Right ventricle myocardium superior (tissue), 1 donor: Measurements from ENCODE around the gene KCNN3. TPM values are rescaled to one million over a fixed set of nuclear protein-coding genes. Genes with fewer than 3 reads are reported as not detected.
A peak's percentile ranks its signal among the peaks of the same experiment; 100 is the strongest.

Experiments
- ATAC-seq: fragments of 200-7000 bp; cut with Tn5 transposase; one replicate; pipeline ENCODE4 v1.9.1; 2020; ENCODE audit warnings: mild to moderate bottlenecking; ENCODE audit not compliant: poor library complexity
- DNase-seq: peaks from one replicate; pipeline ENCODE4 v3.0.0-alpha.2; 2020
- intact Hi-C: fragments of 100-400 bp; cut with DNase I; formaldehyde crosslinking; loops from one replicate; pipeline ENCODE4 v1.11.2; 2022
- total RNA-seq: library from RNA; stranded (reverse); fragmentation: NEBNext Ultra II Directional; extraction: Animal tissue kit (Norgen Biotek cat#: 25700); gene quantifications from one replicate; pipeline ENCODE4 v1.2.1, GENCODE V29; 2021
- donor health status: DM: no; HTN: yes; CAD: no; lungs with severe emphysema.

The KCNN3 gene
- total RNA-seq, 1 donor from 2014 or later, result 3.4 TPM

DNA sequence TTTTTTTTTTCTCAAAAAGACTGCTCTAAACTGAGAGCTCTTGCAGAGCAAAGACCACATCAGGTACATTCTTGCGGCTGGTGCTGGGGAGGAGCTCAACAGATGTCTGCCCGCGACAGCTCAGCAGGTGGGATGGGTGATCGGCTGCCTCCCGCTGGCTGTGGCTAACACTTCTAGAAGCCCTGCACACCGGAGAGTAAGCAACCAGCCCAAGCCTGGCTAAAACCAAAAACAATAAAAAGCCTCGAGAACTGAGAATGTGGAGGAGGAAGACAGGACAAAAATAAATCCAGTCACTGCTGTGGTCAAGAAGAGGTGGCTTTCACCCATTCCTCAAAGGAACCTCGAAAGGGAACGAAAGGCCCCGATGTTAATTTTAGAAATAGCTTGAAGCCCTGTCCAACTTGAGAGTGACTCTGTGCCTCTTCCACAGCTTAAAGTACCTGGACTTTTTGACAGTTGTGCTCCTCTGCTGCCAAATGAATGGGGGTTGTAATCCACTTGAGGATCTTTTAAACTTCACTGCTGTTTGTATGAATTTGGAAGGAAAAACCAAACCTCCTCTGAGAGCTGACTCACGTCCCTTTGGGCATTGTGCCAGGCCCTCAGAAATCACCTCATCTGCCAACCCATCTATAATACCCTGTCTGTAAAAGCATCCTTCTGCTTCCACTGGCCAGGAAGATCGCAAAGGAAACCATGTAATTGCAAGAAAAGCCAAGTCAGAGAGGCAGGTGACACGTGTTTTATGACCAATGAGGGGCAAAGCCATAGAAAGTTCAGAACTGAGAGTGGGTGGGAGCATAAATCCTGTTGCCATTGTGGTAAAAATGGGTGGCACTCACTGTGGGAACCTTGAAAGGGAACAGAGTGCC, 78.6 kb downstream of the KCNN3 start:
- intact Hi-C loops, result no loop called here
- peak; percentile 34 for DNase-seq
- ATAC-seq, result no peak

GRCh38 chr1:154788886-154789285, 81.2 kb downstream of the KCNN3 start:
- ATAC-seq, result no peak
- intact Hi-C loops, result no loop called here
- peak; percentile 13 for DNase-seq

DNA sequence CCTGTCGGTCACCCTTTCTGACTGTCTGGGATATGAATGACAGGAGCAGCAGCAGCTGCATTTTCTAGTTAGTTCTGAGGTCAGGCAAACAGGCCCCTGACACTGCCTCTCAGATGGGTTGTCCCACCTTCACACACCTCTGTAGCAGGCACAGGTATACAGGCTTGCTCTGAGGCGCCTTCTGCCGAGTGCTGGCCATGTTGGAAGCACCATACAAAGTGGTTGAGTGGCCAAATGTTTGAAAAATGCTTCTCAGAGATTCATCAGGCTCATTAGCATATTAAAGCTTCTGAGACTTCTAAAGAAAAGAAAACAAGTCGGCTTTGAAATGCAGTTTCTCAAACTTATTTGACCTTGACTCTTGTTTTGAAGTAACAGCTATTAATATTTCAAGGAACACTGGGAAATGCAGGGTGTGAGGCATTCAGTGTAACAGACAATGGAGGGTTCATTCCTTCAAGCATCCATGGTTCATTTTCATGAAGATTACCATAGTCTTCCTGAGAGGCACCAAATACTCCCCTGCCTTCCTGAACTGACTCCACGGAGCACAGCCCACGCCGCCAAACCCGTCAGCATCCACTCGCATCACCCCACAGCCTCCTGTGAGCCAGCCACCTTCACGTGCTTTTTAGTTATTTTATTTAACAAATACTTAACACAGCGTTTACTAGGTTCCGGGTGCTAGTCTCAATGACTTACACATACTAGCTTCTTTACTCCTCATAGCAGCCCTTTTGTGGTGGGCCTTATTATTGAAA, 81.8 kb downstream of the KCNN3 start:
- ATAC-seq, result no peak
- intact Hi-C loops, result no loop called here
- DNase-seq, result peak; percentile 6

DNA sequence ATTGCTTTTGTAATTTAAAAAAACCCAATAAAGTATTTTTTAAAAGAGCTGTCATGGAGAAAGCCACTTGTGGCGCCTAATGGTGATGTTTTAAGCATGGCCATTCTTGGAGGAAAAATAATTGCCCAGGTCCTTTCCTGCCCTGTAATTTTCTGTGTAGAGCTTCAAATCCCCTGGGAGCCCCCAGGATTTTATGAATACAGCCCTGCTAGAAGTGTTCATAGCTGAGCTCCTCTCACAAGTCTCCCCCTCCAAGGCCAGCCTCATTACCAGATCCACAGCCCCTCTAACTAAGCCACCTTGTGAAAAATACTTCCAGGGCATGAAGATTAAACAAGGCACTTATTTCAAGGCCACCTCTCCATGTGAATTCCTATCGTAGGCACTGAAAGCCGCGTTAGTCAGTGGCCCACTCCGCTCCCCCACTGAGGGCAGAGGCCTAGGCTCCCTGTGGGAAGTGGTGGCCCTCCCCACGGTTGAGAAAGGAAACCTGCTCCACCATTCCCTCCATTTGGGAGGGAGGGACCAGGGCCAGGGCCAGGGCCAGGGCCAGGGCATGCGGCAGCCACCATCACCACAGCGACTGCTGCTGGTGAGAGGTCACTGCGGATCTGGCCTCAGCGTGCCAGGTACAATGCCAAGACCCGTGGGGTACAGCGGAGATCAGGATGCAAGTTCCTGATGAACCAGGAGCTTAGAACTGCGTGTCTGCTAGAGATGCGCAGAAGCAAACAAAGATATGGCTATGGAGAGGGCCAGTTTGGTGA, 83.1 kb downstream of the KCNN3 start:
- intact Hi-C loops, result no loop called here

DNA sequence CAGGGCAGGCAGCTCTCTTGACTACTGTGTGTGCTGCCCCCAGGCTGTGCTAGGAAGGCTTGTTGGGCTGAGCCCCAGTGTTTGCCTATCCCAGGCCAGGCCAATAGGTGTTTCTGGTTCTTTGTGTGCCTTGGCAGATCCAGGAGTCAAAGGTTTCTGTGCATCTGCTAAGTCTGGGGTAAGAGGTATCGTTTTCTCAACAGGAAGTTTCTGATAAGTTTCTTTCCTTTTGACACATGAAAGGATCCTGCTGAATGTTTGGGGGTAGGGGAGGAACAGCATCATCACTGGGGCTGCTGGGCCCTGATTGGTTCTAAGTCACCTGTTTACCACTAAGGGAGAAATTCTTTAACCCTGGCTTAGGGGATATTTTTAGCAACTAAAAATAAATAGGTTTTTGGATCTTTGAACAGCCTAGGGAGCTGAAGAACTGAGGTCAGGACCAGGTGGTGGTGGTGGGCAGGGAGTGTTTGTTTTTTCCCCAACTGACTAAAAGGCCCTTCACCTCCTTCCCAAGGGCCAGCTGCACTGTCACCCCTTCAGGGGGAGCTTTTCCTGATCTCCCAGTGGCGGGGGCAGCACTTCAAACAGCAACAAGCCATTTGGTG, 85.1 kb downstream of the KCNN3 start:
- peak; percentile 29 for DNase-seq
- intact Hi-C loops, result no loop called here
- ATAC-seq, result no peak

More for the DNA sequence above, 83.1 kb downstream of the KCNN3 start:
- ATAC-seq (no peak), DNase-seq (peak; percentile 14)

GRCh38 chr1:154784416-154784815, 85.7 kb downstream of the KCNN3 start:
- intact Hi-C loops, result no loop called here
- no peak for DNase-seq
- no peak for ATAC-seq

- intact Hi-C loops, result no loop called here
- DNase-seq (no peak), ATAC-seq (no peak)
Observed at GRCh38 chr1:154783976-154784375, 86.1 kb downstream of the KCNN3 start.

DNA sequence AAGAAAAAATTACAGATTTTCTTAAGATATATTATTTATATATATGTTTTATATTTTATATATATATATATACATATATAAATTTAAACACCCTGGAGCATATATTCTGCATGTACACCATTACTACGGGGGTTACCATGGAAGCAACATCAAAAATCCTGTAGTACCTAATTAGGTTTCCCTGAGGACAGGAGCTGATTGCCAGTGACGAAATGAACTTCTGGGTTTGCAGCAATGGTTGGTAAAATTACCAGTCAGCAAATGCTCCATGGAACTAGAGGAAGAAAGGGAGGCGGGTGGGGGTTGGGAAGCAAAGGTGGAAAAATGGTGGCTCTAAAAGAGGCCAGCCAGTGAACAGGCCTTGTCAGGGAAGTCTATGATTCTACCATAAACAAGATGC, 89.5 kb downstream of the KCNN3 start:
- intact Hi-C loops, result no loop called here
- no peak for ATAC-seq

DNA sequence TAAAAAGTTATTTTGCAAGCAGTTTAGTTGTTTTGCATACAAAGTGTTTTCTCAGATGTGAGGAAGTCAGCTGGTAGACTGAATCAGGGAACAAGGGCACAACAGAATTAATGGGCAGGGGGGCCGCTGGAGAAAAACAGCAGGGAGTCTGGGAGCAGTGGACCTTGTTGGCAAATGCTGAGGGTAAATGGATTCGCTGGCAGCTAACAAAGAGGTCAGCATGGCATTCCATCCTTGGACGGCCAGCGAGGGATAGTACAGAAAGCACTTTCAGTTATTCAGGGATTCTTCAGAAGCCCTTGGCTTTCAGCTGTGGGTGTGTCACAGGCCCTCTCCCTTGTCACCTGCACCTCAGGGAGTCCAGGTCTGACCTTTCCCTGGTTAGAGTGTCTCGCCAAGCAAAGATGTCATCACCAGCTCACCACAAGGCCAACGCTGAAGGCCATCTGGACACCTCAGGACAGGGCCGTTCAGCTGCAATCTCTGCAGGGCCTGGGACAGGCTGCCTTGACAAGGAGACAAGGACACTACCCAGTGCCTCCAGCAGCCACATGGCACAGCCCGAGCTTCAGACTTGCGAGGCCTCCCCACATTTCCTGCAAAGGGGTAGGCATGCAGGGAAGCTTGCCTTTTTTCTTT, 90.4 kb downstream of the KCNN3 start:
- peak; percentile 30 for DNase-seq
- peak; percentile 27 for ATAC-seq
- intact Hi-C loops, result no loop called here

More for the DNA sequence above, 89.5 kb downstream of the KCNN3 start:
- peak; percentile 6 for DNase-seq

- ATAC-seq (no peak), DNase-seq (peak; percentile 8)
- intact Hi-C loops, result no loop called here
Observed at GRCh38 chr1:154778944-154779343, 91.1 kb downstream of the KCNN3 start.

DNA sequence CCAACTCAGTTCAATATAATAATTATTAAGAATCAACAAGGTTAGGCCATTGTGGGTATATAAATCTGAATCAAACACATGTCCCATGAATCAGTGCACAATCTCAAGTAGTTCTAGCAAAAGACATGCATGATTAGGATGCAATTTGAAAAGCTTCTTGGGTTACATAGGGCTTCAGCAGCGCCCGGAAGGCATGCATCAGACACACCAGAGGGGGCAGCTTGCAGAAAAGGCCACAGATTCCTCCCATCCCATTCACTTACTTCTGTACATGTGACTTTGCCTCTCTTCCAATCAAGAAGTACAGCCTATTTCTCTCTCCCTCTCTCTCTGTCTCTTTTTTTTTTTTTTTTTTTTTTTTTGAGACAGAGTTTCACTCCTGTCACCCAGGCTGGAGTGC, 91.8 kb downstream of the KCNN3 start:
- DNase-seq, result no peak
- intact Hi-C loops, result no loop called here
- ATAC-seq, result no peak

DNA sequence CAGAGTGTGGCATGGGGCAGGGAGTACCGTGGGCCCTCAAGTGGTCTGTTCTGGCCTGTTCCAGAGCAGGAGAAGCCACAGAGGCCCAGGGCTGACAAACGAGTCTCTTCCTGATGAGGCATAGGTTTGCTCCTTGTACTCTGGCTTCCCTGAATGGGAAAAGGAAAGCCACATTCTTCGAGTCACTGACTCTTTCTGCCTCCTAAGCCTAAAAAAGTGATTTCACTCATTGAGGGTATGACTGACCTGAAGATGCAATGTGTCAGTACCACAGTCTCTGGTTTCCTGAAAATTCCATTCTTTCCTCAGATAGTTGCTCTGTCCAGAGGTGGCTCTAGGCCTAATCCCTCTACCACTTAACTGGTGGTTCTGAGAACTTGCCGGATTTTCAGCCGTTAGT, 92.3 kb downstream of the KCNN3 start:
- DNase-seq (no peak), ATAC-seq (no peak)
- intact Hi-C loops, result no loop called here

DNA sequence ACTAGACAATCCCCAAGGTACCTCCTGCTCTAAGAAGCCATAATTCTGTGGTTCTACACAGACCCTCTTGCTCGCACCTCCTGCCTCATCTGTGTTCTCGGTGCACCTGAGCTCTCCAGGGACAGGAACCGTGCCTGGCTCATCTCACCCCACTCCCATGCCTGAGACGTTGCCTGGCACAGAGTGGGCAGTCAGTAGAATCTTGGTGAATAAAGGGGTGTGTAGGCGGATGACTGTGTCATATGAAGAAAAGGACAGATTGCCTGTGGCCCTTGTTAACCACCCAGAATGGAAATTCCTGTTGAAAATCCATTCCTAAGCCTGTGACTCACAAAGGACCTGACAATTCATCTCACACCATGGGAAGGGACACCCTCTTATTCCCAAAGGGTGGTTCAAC, 92.9 kb downstream of the KCNN3 start:
- intact Hi-C loops, result no loop called here

DNA sequence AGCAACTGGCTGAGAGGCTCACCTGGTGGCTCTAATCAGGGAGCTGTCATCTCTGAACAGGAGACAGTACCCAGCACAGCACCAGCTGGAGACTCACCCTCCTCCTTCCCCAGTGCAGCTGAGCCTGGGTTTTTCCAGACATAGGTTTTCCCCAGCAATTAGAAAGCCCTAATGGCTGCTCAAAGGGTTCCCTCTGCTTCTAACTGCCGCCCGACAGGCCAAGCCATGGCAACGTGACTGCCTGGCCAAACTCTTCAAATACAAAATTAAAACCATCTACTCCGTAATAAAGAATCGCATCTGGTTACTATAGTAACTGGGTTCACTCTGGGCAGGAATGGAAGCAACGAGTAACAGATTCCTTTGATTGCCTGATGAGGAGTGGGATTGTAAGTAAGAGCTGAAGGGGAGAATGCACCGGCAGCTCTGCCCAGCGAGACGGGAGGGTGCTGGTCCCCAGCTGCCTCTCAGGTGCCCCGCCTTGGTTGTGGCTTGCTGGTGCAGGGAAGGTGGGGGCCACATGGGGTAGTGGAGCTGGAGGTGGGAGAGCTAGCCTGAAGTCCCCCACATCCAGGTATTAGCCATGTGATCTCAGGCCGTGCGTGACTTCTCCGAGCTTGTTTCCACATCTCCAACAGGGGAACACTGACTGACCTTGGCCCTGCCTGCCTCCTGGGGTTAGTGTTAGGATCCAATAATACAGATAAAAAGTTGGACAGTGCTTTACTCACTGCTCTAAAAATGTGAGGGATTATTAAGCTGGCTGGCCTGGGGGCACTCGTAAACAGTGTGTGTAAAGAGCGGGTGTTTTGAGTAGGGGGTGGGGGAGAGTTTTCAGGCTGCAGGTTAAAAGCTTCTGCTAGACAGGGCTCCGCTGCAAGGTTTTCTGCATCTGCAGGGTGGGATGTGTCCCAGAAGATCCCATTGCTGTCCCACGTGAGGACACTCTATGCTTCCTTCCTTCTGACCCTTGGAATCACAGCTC, 94.2 kb downstream of the KCNN3 start:
- DNase-seq, result peak; percentile 15
- ATAC-seq, result no peak
- intact Hi-C loops, result no loop called here

More for the DNA sequence above, 92.9 kb downstream of the KCNN3 start:
- DNase-seq, result no peak
- ATAC-seq, result no peak

DNA sequence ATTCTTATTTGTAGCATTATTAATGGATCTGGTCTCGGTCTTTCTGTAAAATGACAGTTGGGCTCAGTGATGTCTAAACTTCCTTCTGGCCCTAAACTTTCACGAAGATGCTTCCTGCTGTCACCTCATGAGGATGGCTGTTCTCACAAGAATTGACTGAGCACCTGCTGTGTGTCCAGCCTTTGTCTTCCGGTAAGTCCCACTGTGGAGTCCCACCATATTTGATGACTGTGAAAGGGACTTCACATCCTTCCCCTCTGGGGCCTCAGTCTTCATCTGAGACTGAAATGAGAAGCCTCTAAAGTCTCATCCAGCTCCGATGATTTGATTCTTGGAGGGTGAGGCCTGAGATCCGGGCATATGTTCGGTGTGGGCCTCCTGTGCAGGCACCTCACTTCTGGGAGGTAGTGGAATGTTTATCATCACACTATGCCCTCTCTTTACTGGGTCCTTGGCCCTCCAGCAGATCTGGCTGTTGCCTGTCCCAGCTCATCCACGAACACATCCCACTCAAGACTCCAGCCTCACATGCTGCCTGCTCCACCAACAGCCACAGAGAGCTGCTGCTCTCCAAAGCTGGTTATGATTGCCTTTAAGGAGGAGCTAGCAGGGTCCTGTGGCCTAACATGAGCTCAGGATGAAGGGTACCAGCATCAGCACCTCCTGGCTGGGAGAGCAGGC, 95.8 kb downstream of the KCNN3 start:
- no peak for ATAC-seq
- DNase-seq, result peak; percentile 12
- intact Hi-C loops, result no loop called here

GRCh38 chr1:154773551-154773950, 96.5 kb downstream of the KCNN3 start:
- ATAC-seq (no peak), DNase-seq (no peak)
- intact Hi-C loops, result no loop called here
